ENCODE data around the gene RAMP1. TPM values are rescaled to one million over a fixed set of nuclear protein-coding genes. Genes with fewer than 3 reads are reported as not detected.

The RAMP1 gene
- total and polyA plus RNA-seq, 2 donors (not counting 1 experiment from before 2014, with no cell fraction given) = 15.7 TPM; not detected in 1

DNA sequence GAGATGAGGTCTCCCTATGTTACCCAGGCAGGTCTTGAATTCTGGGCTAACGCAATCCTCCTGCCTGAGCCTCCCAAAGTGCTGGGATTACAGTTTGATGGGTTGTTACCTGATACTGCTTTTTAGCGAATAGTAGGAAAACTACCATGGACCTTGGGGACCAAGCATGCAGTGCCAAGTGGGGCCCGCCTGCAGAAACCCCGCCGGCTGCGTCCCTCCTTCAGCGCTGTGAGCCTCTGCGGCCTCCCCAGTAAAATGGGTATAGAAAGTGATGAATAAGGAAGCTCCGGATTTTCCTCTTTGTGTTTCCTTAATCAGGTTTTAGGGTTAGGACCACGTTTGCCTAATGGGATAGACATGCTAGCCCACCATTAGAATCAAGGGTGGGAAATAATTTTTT is 30.4 kb downstream of the RAMP1 start:
- Histone ChIP-seq H3K27ac (ENCODE audit: low read length in 2 of 2) (no peak overlapping the region), H3K9ac (ENCODE audit: low read length) (no peak overlapping the region), H3K36me3 (replicated peaks in 1 of 2; ENCODE audit: control extremely low read depth in 1 of 2, control insufficient read depth in 1 of 2, extremely low read depth in 1 of 2, insufficient read depth in 2 of 2, low read length in 1 of 2) (no peaks in the 10 kb centered on the region), H3K4me1 (ENCODE audit: control insufficient read depth in 2 of 2, insufficient read depth in 2 of 2, low read length in 2 of 2) (peaks cover 5 to 6% of the 10 kb centered on the region in 2 donors), H3K27me3 (replicated peaks in 1 of 4; ENCODE audit: control extremely low read depth in 1 of 4, control insufficient read depth in 3 of 4, insufficient read depth in 4 of 4, low read length in 3 of 4) (no peaks in the 10 kb centered on the region), H4K20me1 (ENCODE audit: control insufficient read depth, insufficient read depth, low read length, poor library complexity, severe bottlenecking) (no peaks in the 10 kb centered on the region), H3K4me2 (replicated peaks; ENCODE audit: low read depth, low read length, poor library complexity, severe bottlenecking) (no peak overlapping the region), H3K4me3 (ENCODE audit: control extremely low read depth in 1 of 5, extremely low read depth in 1 of 5, insufficient read depth in 1 of 5, low read depth in 2 of 5, low read length in 4 of 5) (no peak overlapping the region), H3K79me2 (ENCODE audit: control insufficient read depth, insufficient read depth, low read length) (no peaks in the 10 kb centered on the region), H2AFZ (ENCODE audit: insufficient read depth, low read depth, low read length, poor library complexity, severe bottlenecking) (no peak overlapping the region), H3K9me3 (ENCODE audit: control extremely low read depth in 1 of 3, control insufficient read depth in 2 of 3, insufficient read depth in 1 of 3, low read length in 2 of 3) (no peaks in the 10 kb centered on the region)
- no peak overlapping the region for H3K4me3 Mint-ChIP-seq
- no peak for DNase-seq
- intact Hi-C loops (cut with micrococcal nuclease) = no loop called here
- ATAC-seq (ENCODE audit: low read depth) = no peak
- no peak overlapping the region for H3K27ac Mint-ChIP-seq
- H3K27me3 Mint-ChIP-seq = no peaks in the 10 kb centered on the region
- H3K9me3 Mint-ChIP-seq (ENCODE audit: insufficient read depth) = no peaks in the 10 kb centered on the region
- WGBS (ENCODE audit: insufficient coverage) = 98% methylated on average over 7 of the region's 10 CpGs
- H3K4me1 Mint-ChIP-seq = peaks cover 23% of the 10 kb centered on the region
- POLR2A ChIA-PET = no interaction called here
- no peak for TF ChIP-seq EZH2 (IDR thresholded peaks at IDR 0.05; ENCODE audit: borderline replicate concordance, insufficient read depth, low read depth, low read length, poor library complexity, severe bottlenecking)
- TF ChIP-seq, protein P1, sequence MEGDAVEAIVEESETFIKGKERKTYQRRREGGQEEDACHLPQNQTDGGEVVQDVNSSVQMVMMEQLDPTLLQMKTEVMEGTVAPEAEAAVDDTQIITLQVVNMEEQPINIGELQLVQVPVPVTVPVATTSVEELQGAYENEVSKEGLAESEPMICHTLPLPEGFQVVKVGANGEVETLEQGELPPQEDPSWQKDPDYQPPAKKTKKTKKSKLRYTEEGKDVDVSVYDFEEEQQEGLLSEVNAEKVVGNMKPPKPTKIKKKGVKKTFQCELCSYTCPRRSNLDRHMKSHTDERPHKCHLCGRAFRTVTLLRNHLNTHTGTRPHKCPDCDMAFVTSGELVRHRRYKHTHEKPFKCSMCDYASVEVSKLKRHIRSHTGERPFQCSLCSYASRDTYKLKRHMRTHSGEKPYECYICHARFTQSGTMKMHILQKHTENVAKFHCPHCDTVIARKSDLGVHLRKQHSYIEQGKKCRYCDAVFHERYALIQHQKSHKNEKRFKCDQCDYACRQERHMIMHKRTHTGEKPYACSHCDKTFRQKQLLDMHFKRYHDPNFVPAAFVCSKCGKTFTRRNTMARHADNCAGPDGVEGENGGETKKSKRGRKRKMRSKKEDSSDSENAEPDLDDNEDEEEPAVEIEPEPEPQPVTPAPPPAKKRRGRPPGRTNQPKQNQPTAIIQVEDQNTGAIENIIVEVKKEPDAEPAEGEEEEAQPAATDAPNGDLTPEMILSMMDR (IDR thresholded peaks at IDR 0.05) = no peak
- CTCF ChIA-PET = no interaction called here

DNA sequence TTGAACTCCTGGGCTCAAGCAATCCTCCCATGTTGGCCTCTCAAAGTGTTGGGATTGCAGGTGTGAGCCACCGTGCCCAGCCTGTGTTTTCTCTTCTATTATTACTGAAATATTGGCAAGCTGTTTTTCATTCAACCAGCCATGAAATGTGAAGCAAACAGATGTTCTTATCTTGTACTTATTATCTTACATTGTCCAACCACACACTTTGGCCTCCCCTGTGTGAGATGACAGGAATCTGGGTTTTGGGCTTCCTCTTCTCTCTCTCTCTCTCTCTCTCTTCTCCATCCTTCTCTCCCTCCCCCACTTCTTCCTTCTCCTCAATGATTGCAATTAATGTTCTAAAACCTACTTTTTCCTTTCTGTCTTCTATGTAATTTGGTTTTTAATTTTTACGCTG is 33.1 kb downstream of the RAMP1 start:
- Mint-ChIP-seq H3K27ac (peak overlapping the region; percentile 3), H3K27me3 (no peaks in the 10 kb centered on the region), H3K4me3 (peak overlapping the region; percentile 17), H3K4me1 (peaks cover 25% of the 10 kb centered on the region), H3K9me3 (ENCODE audit: insufficient read depth) (no peaks in the 10 kb centered on the region)
- DNase-seq = no peak
- Histone ChIP-seq H3K9ac (ENCODE audit: low read length) (no peak overlapping the region), H3K79me2 (ENCODE audit: control insufficient read depth, insufficient read depth, low read length) (no peaks in the 10 kb centered on the region), H2AFZ (ENCODE audit: insufficient read depth, low read depth, low read length, poor library complexity, severe bottlenecking) (no peak overlapping the region), H4K20me1 (ENCODE audit: control insufficient read depth, insufficient read depth, low read length, poor library complexity, severe bottlenecking) (no peaks in the 10 kb centered on the region), H3K27me3 (replicated peaks in 1 of 4; ENCODE audit: control extremely low read depth in 1 of 4, control insufficient read depth in 3 of 4, insufficient read depth in 4 of 4, low read length in 3 of 4) (no peaks in the 10 kb centered on the region), H3K4me1 (ENCODE audit: control insufficient read depth in 2 of 2, insufficient read depth in 2 of 2, low read length in 2 of 2) (peaks cover 5 to 6% of the 10 kb centered on the region in 2 donors), H3K4me3 (ENCODE audit: control extremely low read depth in 1 of 5, extremely low read depth in 1 of 5, insufficient read depth in 1 of 5, low read depth in 2 of 5, low read length in 4 of 5) (no peak overlapping the region), H3K36me3 (replicated peaks in 1 of 2; ENCODE audit: control extremely low read depth in 1 of 2, control insufficient read depth in 1 of 2, extremely low read depth in 1 of 2, insufficient read depth in 2 of 2, low read length in 1 of 2) (no peaks in the 10 kb centered on the region), H3K4me2 (replicated peaks; ENCODE audit: low read depth, low read length, poor library complexity, severe bottlenecking) (no peak overlapping the region), H3K27ac (ENCODE audit: low read length in 2 of 2) (no peak overlapping the region), H3K9me3 (ENCODE audit: control extremely low read depth in 1 of 3, control insufficient read depth in 2 of 3, insufficient read depth in 1 of 3, low read length in 2 of 3) (no peaks in the 10 kb centered on the region)
- intact Hi-C loops (cut with micrococcal nuclease) = no loop called here
- CTCF ChIA-PET = interaction anchor here (1.9 kb wide), 1 partner anchor 13 kb away, joined by 4 read pairs; no protein-coding TSS in a partner anchor
- no CpG with 5 or more reads among the region's 2 CpGs for WGBS (ENCODE audit: insufficient coverage)
- no peak for ATAC-seq (ENCODE audit: low read depth)
- TF ChIP-seq, protein P1 (IDR thresholded peaks at IDR 0.05) = no peak
- no peak for TF ChIP-seq EZH2 (IDR thresholded peaks at IDR 0.05; ENCODE audit: borderline replicate concordance, insufficient read depth, low read depth, low read length, poor library complexity, severe bottlenecking)
- POLR2A ChIA-PET = no interaction called here

Data from B cell (primary cell).